Right ventricle myocardium inferior (tissue), 1 donor: Measurements from ENCODE around the gene IFNK. TPM values are rescaled to one million over a fixed set of nuclear protein-coding genes. Genes with fewer than 3 reads are reported as not detected.
A peak's percentile ranks its signal among the peaks of the same experiment; 100 is the strongest.

Source experiments
- ATAC-seq: fragments of 200-7000 bp; cut with Tn5 transposase; one replicate; pipeline ENCODE4 v1.9.1; 2020; ENCODE audit warnings: mild to moderate bottlenecking, moderate library complexity
- DNase-seq: peaks from one replicate; pipeline ENCODE4 v3.0.0; 2021; ENCODE audit errors: missing footprints
- intact Hi-C: fragments of 100-400 bp; cut with DNase I; formaldehyde crosslinking; loops from one replicate; pipeline ENCODE4 v1.11.0; 2022
- total RNA-seq: library from RNA; stranded (reverse); fragmentation: NEBNext Ultra II Directional; extraction: Animal tissue kit (Norgen Biotek cat#: 25700); gene quantifications from one replicate; pipeline ENCODE4 v1.2.1, GENCODE V29; 2021
- donor health status: DM: no; HTN: yes; CAD: no; lungs with severe emphysema.

The IFNK gene
- total RNA-seq, 1 donor from 2014 or later = not detected

DNA sequence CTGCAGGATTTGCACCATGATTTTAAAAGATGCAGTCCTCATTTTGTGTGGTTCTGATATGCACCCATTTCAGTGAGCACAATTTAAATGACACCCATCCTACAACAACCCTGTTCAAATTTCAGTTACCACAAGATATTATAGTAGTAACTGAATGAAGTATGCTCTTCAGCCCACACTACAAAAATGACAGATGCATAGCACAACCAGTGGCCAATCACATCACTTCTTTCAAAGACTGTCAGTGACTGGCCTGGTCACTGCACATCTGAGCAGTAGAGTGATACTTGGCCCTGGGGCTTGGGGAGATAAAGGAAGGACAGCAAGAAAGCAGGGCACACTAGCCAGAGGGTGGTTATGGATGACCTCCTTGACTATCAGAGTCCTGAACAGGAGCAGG lies 19.8 kb upstream of the IFNK start:
- intact Hi-C loops = no loop called here
- DNase-seq = no peak
- ATAC-seq = no peak

DNA sequence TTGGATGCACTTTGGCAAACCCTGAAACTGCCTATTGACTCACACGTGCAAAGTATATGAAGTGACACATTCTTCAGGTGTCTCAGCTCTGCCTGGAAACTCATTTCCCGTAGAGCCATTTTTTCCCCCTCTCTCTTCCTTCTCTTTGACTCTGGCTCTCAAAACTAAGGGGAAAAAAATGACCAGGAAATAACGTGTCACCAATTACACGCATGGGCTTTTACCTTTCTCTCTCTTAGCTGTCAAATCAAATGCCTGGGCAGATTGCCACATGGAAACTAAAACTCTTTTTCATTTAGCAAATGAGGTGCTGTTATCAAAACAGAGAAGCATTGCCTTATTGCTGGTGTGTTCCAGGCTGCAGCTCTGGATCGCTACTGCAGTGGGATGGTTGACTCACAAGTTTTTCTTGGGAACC lies 18.3 kb upstream of the IFNK start:
- ATAC-seq (no peak), DNase-seq (no peak)
- intact Hi-C loops = no loop called here

DNA sequence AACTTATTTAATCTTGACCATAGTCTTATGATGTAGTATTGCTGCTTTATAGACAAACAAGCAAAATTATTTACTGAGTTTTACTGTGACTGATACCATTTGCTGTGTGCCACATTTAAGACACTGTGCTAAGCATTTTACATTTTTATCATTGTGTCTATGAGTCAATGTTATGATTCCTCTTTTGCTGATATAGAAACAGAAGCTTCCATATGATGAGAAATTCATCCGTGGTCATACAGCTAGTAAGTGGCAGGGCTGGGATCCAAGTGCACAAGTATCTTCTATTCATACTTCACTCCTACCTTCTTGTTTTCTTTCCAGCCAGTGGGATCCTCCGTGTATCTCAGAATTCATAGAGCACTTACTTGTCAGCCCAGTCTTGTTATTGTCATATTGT lies 17.1 kb upstream of the IFNK start:
- intact Hi-C loops = no loop called here
- ATAC-seq = no peak
- DNase-seq = no peak

- no peak for DNase-seq
- intact Hi-C loops = no loop called here
- no peak for ATAC-seq
Observed at GRCh38 chr9:27510780-27511179, 13.3 kb upstream of the IFNK start.

DNA sequence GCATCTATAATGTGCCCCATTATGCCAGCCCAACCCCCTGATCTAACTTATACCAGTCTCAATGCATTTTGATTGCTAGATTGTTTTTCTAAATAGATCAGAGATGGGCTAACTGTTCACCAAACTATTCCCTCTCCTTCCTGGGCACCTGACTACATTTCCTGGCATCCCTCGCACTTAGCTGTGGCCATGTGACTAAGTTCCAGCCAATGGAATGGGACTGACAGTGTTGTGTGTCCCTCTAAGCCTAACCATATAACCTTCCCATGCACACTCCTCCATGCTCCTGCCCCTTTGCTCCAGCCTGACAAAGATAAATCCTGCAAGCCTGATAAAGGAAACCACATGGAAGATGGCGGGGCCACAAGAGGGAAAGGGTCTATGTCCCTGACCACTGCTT lies 12.3 kb upstream of the IFNK start:
- intact Hi-C loops = no loop called here
- no peak for ATAC-seq
- no peak for DNase-seq

- DNase-seq (no peak), ATAC-seq (peak; percentile 67)
- intact Hi-C loops = no loop called here
Observed at GRCh38 chr9:27514551-27514950, 9.5 kb upstream of the IFNK start.

GRCh38 chr9:27518006-27518405 lies 6.1 kb upstream of the IFNK start:
- ATAC-seq (no peak), DNase-seq (no peak)
- intact Hi-C loops = no loop called here

DNA sequence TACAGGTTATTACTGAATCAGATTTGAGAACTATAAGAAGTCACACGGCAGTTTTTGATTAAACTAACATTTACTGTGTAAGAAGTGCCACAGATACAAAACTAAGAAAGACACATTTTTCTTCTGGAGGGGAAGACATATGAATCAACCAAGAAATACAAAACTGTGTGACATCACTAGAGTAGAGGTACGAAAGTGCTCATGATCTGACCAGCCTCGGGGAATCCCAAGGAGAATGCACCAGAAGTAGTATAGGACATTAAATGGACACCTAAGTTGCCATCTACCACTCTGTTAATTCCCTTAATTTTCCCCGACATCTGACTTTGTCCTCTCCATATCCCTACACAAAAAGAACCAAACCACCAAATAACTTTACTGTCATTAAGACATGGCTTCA lies 5.3 kb upstream of the IFNK start:
- ATAC-seq (no peak), DNase-seq (no peak)
- intact Hi-C loops = no loop called here

GRCh38 chr9:27519466-27520465 lies 4.3 kb upstream of the IFNK start:
- intact Hi-C loops = no loop called here

DNA sequence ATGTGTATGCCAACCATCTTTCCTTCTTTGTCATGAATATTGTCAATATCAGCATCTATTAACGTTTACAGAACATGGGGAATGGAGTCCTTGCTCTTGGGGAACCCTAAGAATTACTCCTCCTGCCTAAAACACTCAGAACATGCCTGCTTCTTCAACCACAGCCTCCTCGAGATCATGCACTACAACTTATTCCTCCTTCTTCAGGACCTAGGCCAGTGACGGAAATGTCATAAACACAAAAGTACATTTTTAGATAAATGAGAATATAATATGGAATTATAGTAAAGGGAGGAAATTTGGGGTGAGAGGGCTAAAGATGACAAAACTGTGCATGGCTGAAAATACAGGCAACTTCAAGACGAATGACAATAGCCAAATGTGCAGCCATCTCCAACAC lies 3.1 kb upstream of the IFNK start:
- intact Hi-C loops = no loop called here

More at GRCh38 chr9:27519466-27520465, 4.3 kb upstream of the IFNK start:
- ATAC-seq = no peak
- DNase-seq = no peak

DNA sequence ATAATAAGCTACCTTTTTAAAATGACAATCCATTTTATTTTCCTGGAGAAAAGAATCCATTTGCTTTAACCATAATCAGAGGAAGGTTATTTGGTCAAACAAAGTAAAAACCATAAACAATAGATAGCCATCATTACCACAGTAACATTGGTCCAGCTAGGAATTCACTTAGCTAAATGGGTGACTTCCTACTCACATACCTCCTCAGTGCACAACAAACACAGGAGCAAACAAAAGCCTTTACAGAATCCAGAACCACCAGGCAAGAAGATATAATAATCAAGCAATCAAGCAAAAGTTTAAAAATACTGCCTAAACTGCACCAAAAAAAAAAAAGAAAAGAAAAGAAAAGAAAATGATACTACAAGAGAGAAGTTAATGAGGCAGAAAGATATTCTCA lies 949 bp upstream of the IFNK start:
- DNase-seq = no peak
- no peak for ATAC-seq
- intact Hi-C loops = no loop called here

More for the DNA sequence above, 3.1 kb upstream of the IFNK start:
- ATAC-seq = no peak
- no peak for DNase-seq

DNA sequence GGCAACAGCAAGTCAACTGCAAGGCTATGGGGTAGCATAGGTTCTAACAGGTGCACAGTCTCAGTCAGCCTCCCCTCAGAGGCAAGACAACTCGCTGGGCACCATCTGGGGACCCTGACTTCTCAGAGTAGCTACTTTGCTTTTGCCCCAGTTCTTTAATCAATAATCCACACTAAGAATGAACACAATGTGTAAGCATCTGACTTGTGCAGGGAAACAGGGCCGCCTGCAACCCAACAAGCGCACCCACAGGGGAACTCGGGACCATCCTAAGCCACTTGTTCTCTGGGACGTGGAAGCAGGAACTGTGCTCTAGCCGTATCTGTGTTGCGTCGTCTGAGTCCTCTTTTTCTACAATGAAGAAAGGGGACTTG lies 3.6 kb downstream of the IFNK start:
- intact Hi-C loops = loop anchor here (5.0 kb wide), 3 partner anchors 95 to 175 kb away; no protein-coding TSS in a partner anchor
- ATAC-seq = no peak
- no peak for DNase-seq

DNA sequence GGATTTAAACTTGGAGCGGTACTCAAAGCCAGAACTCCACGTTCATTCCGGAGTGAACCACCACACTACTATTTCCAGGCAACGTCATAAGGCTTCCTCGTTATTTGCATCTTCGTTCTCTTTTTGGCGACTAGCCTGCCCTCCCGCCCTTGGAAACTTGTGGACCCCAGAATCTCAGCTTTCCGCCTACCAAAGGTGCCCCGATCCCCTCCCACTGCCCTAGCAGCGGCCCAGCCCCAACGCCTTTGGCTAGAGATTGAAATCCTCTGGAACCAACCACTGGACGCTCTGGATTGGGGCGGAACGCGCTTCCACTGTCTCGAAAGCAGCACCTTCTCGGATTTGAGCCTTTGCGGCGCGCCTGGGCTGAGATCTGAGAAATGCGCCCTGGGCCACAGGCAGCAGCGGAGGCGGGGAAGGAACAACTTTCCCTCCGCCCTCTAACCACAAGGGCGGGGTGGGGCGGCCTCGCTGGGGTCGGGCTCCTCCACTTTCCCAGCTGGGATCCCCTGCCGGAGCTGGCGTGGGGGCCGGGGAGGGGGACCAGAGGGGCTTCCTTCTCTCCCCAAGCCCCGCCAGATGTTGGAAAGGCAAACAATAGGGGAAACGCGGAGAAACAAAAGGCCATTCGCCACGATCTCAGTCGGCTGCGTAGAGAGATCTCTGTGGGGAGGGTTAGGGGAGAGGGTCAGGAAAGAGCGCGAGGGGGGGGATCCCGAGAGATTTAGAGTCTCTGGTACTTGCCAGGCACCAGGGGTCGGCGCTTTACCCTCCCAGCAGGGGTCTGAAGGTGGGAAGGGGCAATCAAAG lies 4.2 kb downstream of the IFNK start:
- ATAC-seq (peak; percentile 82), DNase-seq (peak; percentile 80)
- intact Hi-C loops = loop anchor here (5.0 kb wide), 3 partner anchors 96 to 176 kb away; no protein-coding TSS in a partner anchor

DNA sequence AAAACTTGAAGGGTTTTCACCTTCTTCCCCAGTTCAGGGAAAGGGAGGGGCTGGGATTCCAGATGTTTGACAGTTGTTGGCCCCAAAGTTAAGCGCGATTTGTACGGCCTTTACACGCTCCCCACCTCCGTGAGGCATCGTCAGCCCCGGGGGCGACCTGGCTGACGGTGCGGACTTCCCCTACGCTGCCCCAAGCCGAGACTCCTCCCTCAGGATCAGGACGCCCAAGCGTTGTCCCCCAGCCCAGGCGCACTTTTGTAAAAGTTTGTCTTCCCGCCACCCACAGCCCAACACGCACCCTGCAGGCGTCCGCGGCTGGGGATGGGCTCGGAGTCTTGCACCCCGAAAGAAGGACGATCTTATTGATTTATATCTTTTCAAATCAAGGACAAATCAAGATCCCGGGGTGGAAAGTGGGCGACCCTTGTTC lies 4.8 kb downstream of the IFNK start:
- ATAC-seq = peak; percentile 72

DNA sequence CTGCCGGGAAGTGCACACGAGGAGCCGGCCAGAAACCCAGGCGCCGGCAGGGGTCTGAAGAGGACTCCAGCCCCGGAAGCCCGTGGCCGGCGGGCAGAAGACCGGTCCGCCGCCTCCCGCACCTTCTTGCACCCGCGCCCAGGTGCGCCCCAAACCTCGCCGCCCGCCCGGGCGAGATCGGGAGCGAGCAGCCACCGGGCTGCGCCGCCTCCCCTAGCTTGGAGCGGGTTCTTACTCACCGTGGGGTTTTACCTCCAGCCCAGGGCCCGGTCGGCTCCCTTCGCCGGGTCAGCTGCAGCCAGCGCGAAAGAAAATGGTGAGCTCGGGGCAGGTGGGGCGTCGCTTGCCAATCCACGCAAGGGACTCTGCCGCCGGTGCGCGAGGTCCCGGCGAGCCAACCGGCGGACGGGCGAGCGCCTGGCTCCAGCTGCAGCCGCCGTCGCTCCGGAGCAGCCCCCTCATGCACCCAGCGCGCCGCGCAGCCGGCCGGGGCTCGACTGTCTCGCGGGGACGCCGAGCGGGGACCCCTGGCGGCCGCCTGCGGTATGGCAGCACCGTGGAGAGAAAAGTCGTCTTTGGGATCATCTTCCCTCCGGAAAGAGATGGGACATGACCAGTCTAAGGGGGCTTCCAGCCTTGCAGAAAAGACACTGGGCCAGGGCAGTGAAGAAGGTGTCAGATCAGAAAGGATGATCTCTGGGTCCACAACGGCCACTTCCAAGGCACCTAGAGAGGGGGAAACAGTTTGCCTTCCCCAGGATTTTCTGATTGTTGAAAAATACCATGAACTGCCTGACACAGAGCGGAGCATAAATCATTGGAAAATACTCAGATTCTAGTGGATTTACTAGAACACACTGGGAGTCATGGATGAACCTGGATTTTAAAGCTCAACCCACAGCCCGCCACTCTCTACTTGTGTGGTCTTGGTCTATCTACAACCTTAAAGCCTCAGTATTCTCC lies 5.5 kb downstream of the IFNK start, which contains the start of gene MOB3B:
TSS of gene MOB3B (minus strand) at position 499 of the 963 bp plus-strand sequence. CDS start 74,264 bp downstream, outside the sequence.
- ATAC-seq (peak; percentile 94), DNase-seq (peak; percentile 94)
- intact Hi-C loops = loop anchor here (1.0 to 5.0 kb wide), 4 partner anchors 97 to 196 kb away; no protein-coding TSS in a partner anchor

More for the DNA sequence above, 4.8 kb downstream of the IFNK start:
- DNase-seq = peak; percentile 68
- intact Hi-C loops = loop anchor here (1.0 to 5.0 kb wide), 4 partner anchors 97 to 196 kb away; no protein-coding TSS in a partner anchor

DNA sequence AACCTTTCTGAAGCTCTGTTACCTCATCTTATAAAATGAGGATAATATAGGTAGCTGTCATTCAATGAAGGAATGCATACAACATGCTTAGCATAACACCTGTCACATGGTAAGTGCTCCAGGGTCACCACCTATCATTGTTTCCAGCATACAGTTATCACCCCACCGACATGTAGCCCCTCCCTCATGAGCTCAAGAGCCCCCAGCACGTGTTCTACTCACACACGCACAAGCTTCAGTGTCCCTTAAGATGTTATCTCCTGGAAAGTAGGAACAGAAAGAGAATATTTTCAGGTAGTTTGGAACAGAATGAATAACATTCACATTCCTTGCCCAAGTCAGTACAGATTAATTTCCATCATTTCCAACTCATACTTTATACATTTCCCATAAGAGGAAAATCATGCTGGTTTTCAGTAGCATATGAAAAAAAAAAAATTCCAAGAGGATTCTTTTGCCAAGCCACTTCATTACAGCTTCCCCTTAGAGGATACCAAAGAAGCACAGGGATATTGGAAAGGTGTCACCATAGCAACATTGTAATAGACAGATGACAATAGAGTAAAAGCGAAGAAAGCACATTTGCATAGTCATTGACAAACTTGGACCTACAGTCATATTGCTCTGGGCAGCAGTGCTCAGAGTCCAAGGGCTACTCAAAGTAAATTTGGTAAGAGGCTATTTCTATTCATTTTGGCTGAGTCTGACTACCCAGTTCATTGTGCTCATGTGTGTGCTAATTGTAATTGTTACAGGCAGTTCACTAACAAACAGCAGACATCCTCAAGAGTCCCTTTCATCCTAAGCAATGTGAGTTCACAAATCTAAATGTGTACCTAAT lies 7.0 kb downstream of the IFNK start:
- intact Hi-C loops = no loop called here
- DNase-seq = no peak
- ATAC-seq = no peak

DNA sequence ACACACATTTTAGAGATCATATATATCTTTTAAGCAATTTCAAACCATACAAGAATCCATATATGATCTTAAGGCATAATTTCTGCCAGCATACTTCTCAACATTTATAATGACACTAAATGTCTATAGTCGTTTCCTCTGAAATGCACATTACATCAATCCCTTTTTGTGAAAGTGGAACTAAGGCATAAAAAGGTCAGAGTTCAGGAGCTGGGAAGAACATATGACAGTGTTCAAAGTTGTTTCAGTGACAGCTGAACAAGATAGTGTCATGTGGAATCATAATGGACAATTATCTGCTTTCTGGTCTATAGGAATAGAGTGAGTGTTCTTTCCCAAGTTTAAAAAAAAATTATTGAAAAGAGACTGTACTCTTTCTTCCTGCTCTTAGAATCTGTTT lies 8.0 kb downstream of the IFNK start:
- intact Hi-C loops = no loop called here
- no peak for ATAC-seq
- no peak for DNase-seq
